NCI-H748 treated with DMSO at 0.1 percent for 48 hours (cell line): ENCODE results near the gene RALGDS.
"Not testable (repeated sequence)": the region's sequence is repeated elsewhere in the genome, so short reads cannot be mapped to it uniquely, and the experiment has no call there.

Experiments used
- DNase-seq: peaks from one replicate; lab custom pipeline; 2025; lab: John Stamatoyannopoulos, UW

RALGDS gene

GRCh38 chr9:133106511-133107244 is 14.4 kb downstream of the RALGDS start:
- DNase-seq: no peak

- DNase-seq: no peak
Observed at GRCh38 chr9:133105461-133105770, 15.6 kb downstream of the RALGDS start.

GRCh38 chr9:133104718-133105460 is 16.2 kb downstream of the RALGDS start:
- DNase-seq: no peak

- DNase-seq: no peak
Observed at GRCh38 chr9:133103987-133104505, 17.0 kb downstream of the RALGDS start.

GRCh38 chr9:133103183-133103986 is 17.7 kb downstream of the RALGDS start:
- no peak for DNase-seq

- no peak for DNase-seq
Observed at GRCh38 chr9:133102190-133103021, 18.6 kb downstream of the RALGDS start.

- no peak for DNase-seq
Observed at GRCh38 chr9:133101356-133102189, 19.5 kb downstream of the RALGDS start.

- DNase-seq: no peak
Observed at GRCh38 chr9:133100506-133101355, 20.3 kb downstream of the RALGDS start.

GRCh38 chr9:133099726-133100505 is 21.1 kb downstream of the RALGDS start:
- no peak for DNase-seq

- no peak for DNase-seq
Observed at GRCh38 chr9:133098871-133099270, 22.2 kb downstream of the RALGDS start.

GRCh38 chr9:133098104-133098754 is 22.8 kb downstream of the RALGDS start:
- no peak for DNase-seq

- DNase-seq: no peak
Observed at GRCh38 chr9:133094842-133095393, 26.1 kb downstream of the RALGDS start.

GRCh38 chr9:133094351-133094750 is 26.7 kb downstream of the RALGDS start:
- DNase-seq: not testable (repeated sequence)

GRCh38 chr9:133090752-133091385 is 30.2 kb downstream of the RALGDS start:
- DNase-seq: no peak

- DNase-seq: no peak
Observed at GRCh38 chr9:133090187-133090586, 30.9 kb downstream of the RALGDS start.

- no peak for DNase-seq
Observed at GRCh38 chr9:133089271-133089671, 31.8 kb downstream of the RALGDS start.

- DNase-seq: no peak
Observed at GRCh38 chr9:133088756-133089155, 32.3 kb downstream of the RALGDS start.
